ENCODE results near the gene PIK3R5.
A peak's percentile ranks its signal among the peaks of the same experiment; 100 is the strongest.

The PIK3R5 gene

DNA sequence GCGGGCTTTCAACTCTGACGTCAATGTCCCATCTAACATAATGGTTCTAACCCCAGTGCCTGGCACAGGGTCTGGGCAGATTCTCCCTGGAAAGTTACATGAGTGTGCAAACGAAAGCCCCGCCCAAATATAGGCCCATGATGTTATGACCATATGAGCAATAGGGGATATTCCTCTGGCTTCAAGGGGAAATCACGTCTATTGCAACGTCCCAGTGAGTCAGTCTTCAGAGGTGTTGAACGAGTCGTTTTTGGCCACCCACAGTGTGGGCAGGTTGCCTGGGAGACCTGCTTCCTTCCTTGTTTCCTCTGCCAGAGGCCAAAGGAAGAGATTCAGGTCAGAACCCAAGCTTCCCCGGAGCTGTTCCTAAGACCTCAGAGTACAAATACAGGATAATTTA is 30.3 kb downstream of the PIK3R5 start:
- peaks cover 31% of the 10 kb centered on the region for H3K9me3 Mint-ChIP-seq
- peaks cover 47% of the 10 kb centered on the region for H3K4me1 Mint-ChIP-seq (ENCODE audit: low read depth)
- H3K27ac Mint-ChIP-seq, result peak overlapping the region; percentile 87
- no peaks in the 10 kb centered on the region for H3K27me3 Mint-ChIP-seq (ENCODE audit: low read depth)
- H3K36me3 Mint-ChIP-seq (ENCODE audit: low read depth), result peaks cover 51% of the 10 kb centered on the region
- H3K4me3 Mint-ChIP-seq, result peak overlapping the region; percentile 35

GRCh38 chr17:8934346-8934745 is 31.2 kb downstream of the PIK3R5 start:
- H3K27me3 Mint-ChIP-seq (ENCODE audit: low read depth), result no peaks in the 10 kb centered on the region
- H3K4me3 Mint-ChIP-seq, result no peak overlapping the region
- H3K36me3 Mint-ChIP-seq (ENCODE audit: low read depth), result peaks cover 58% of the 10 kb centered on the region
- H3K27ac Mint-ChIP-seq, result peak overlapping the region; percentile 87
- H3K4me1 Mint-ChIP-seq (ENCODE audit: low read depth), result peaks cover 42% of the 10 kb centered on the region
- H3K9me3 Mint-ChIP-seq, result peaks cover 39% of the 10 kb centered on the region

GRCh38 chr17:8930649-8931048 is 34.9 kb downstream of the PIK3R5 start:
- Mint-ChIP-seq H3K27me3 (ENCODE audit: low read depth) (no peaks in the 10 kb centered on the region), H3K4me3 (no peak overlapping the region), H3K27ac (no peak overlapping the region), H3K4me1 (ENCODE audit: low read depth) (peaks cover 22% of the 10 kb centered on the region), H3K36me3 (ENCODE audit: low read depth) (peaks cover 58% of the 10 kb centered on the region), H3K9me3 (peaks cover 52% of the 10 kb centered on the region)

DNA sequence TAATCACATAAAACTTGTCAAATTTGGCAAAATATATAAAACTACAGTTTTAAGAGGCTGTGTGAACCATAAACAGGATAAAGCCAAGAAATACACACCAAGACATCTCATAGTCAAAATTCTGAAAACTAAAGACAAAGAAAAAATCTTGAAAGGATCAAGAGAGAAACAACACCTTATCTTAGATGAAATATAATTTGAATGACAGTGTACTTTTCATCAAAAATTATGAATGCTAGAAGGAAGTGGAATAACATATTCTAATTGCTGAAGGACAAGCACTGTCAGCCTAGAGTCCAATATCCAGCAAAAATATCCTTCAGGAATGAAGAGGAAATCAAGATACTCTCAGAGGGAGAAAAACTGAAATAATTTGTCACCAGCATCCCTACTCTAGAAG is 37.2 kb downstream of the PIK3R5 start:
- Mint-ChIP-seq H3K4me1 (ENCODE audit: low read depth) (peaks cover 5% of the 10 kb centered on the region), H3K4me3 (no peak overlapping the region), H3K36me3 (ENCODE audit: low read depth) (peaks cover 50% of the 10 kb centered on the region), H3K9me3 (peaks cover 43% of the 10 kb centered on the region), H3K27me3 (ENCODE audit: low read depth) (no peaks in the 10 kb centered on the region), H3K27ac (no peak overlapping the region)

- Mint-ChIP-seq H3K4me1 (ENCODE audit: low read depth) (peaks cover 8% of the 10 kb centered on the region), H3K27me3 (ENCODE audit: low read depth) (no peaks in the 10 kb centered on the region), H3K9me3 (peaks cover 38% of the 10 kb centered on the region), H3K27ac (no peak overlapping the region), H3K36me3 (ENCODE audit: low read depth) (peaks cover 53% of the 10 kb centered on the region), H3K4me3 (no peak overlapping the region)
Measured at GRCh38 chr17:8927395-8927794, 38.1 kb downstream of the PIK3R5 start.

- peaks cover 9% of the 10 kb centered on the region for H3K4me1 Mint-ChIP-seq (ENCODE audit: low read depth)
- no peaks in the 10 kb centered on the region for H3K27me3 Mint-ChIP-seq (ENCODE audit: low read depth)
- no peak overlapping the region for H3K4me3 Mint-ChIP-seq
- peaks cover 31% of the 10 kb centered on the region for H3K9me3 Mint-ChIP-seq
- H3K36me3 Mint-ChIP-seq (ENCODE audit: low read depth), result peaks cover 44% of the 10 kb centered on the region
- no peak overlapping the region for H3K27ac Mint-ChIP-seq
Measured at GRCh38 chr17:8925808-8926207, 39.7 kb downstream of the PIK3R5 start.

DNA sequence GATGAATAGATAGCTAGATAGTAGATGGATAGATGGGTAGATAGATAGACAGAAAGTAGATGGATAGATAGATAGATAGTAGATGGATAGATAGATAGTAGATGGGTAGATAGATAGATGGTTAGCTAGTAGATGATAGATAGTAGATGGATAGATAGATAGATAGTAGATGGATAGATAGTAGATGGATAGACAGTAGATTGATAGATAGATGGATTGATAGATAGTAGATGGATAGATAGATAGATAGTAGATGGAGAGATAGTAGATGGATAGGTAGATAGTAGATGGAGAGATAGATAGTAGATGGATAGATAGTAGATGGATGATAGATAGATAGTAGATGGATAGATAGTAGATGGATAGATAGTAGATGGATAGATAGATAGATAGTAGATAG is 40.4 kb downstream of the PIK3R5 start:
- H3K4me1 Mint-ChIP-seq (ENCODE audit: low read depth), result peaks cover 8% of the 10 kb centered on the region

GRCh38 chr17:8924595-8924994 is 40.9 kb downstream of the PIK3R5 start:
- H3K36me3 Mint-ChIP-seq (ENCODE audit: low read depth), result peaks cover 38% of the 10 kb centered on the region
- peaks cover 24% of the 10 kb centered on the region for H3K9me3 Mint-ChIP-seq
- no peak overlapping the region for H3K4me3 Mint-ChIP-seq
- H3K27ac Mint-ChIP-seq, result no peak overlapping the region
- H3K27me3 Mint-ChIP-seq (ENCODE audit: low read depth), result no peaks in the 10 kb centered on the region
- peaks cover 8% of the 10 kb centered on the region for H3K4me1 Mint-ChIP-seq (ENCODE audit: low read depth)

More for the DNA sequence above, 40.4 kb downstream of the PIK3R5 start:
- H3K27ac Mint-ChIP-seq, result no peak overlapping the region
- H3K9me3 Mint-ChIP-seq, result peaks cover 29% of the 10 kb centered on the region
- no peaks in the 10 kb centered on the region for H3K27me3 Mint-ChIP-seq (ENCODE audit: low read depth)
- peaks cover 40% of the 10 kb centered on the region for H3K36me3 Mint-ChIP-seq (ENCODE audit: low read depth)
- H3K4me3 Mint-ChIP-seq, result no peak overlapping the region

DNA sequence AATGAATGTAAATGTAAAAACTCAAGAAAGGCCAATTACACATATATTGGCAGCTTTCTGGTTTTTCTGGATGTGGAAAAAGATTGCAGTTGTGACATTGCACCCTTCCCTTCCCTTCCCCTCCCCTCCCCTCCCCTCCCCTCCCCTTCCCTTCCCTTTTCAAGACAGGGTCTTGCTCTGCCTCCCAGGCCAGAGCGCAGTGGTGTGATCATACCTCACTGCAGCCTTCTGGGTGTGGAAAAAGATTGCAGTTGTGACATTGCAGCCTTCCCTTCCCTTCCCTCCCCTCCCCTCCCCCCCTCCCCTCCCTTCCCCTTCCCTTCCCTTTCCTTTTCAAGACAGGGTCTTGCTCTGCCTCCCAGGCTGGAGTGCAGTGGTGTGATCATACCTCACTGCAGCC is 41.7 kb downstream of the PIK3R5 start:
- Mint-ChIP-seq H3K4me3 (no peak overlapping the region), H3K9me3 (peaks cover 18% of the 10 kb centered on the region), H3K27me3 (ENCODE audit: low read depth) (no peaks in the 10 kb centered on the region), H3K4me1 (ENCODE audit: low read depth) (peaks cover 9% of the 10 kb centered on the region), H3K36me3 (ENCODE audit: low read depth) (peaks cover 35% of the 10 kb centered on the region), H3K27ac (no peak overlapping the region)

- peaks cover 15% of the 10 kb centered on the region for H3K9me3 Mint-ChIP-seq
- H3K27me3 Mint-ChIP-seq (ENCODE audit: low read depth), result no peaks in the 10 kb centered on the region
- no peak overlapping the region for H3K27ac Mint-ChIP-seq
- H3K4me1 Mint-ChIP-seq (ENCODE audit: low read depth), result peaks cover 9% of the 10 kb centered on the region
- peaks cover 32% of the 10 kb centered on the region for H3K36me3 Mint-ChIP-seq (ENCODE audit: low read depth)
- H3K4me3 Mint-ChIP-seq, result no peak overlapping the region
Measured at GRCh38 chr17:8922928-8923327, 42.6 kb downstream of the PIK3R5 start.

DNA sequence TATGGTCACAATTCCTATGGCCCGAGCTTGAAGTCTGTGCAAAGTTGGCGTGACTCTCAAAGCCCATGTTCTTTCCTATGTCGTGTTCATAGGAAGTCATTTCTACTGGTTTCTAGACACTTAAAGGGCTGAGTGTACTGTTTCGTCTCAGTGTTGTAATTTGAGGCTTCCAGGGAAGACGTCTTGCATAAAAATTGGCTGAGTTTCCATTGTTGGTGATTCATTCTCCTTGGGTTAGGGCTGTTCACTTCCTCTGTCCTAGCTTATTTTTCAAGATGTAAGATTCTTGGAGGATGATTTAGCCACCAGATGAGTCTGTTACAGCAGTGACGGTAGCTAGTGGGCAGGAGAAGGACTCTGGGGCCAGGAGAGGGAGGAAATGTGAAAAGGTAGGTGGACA is 43.1 kb downstream of the PIK3R5 start:
- peaks cover 9% of the 10 kb centered on the region for H3K4me1 Mint-ChIP-seq (ENCODE audit: low read depth)
- peaks cover 12% of the 10 kb centered on the region for H3K9me3 Mint-ChIP-seq
- peaks cover 31% of the 10 kb centered on the region for H3K36me3 Mint-ChIP-seq (ENCODE audit: low read depth)
- H3K27ac Mint-ChIP-seq, result no peak overlapping the region
- H3K4me3 Mint-ChIP-seq, result no peak overlapping the region
- H3K27me3 Mint-ChIP-seq (ENCODE audit: low read depth), result no peaks in the 10 kb centered on the region

DNA sequence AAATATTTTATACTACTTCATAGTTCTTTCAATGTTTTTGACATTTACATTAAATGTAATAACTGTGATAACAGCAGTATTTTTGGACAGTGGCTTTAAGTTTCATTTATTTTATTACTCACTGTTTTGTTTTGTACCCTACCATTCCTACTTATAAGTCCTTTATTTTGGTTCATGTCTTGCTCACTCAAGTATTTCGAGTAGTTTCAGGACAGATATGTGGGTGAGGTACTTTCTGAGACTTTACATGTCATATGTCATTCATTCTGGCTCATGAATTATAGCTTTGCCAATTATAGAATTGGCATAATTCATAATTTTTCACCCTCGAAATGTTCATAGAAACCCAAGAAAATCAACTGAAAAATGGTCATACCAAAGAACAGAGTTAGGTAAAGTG is 44.4 kb downstream of the PIK3R5 start:
- no peaks in the 10 kb centered on the region for H3K27me3 Mint-ChIP-seq (ENCODE audit: low read depth)
- peaks cover 9% of the 10 kb centered on the region for H3K4me1 Mint-ChIP-seq (ENCODE audit: low read depth)
- H3K27ac Mint-ChIP-seq, result no peak overlapping the region
- H3K4me3 Mint-ChIP-seq, result no peak overlapping the region
- H3K9me3 Mint-ChIP-seq, result peaks cover 16% of the 10 kb centered on the region
- H3K36me3 Mint-ChIP-seq (ENCODE audit: low read depth), result peaks cover 30% of the 10 kb centered on the region

DNA sequence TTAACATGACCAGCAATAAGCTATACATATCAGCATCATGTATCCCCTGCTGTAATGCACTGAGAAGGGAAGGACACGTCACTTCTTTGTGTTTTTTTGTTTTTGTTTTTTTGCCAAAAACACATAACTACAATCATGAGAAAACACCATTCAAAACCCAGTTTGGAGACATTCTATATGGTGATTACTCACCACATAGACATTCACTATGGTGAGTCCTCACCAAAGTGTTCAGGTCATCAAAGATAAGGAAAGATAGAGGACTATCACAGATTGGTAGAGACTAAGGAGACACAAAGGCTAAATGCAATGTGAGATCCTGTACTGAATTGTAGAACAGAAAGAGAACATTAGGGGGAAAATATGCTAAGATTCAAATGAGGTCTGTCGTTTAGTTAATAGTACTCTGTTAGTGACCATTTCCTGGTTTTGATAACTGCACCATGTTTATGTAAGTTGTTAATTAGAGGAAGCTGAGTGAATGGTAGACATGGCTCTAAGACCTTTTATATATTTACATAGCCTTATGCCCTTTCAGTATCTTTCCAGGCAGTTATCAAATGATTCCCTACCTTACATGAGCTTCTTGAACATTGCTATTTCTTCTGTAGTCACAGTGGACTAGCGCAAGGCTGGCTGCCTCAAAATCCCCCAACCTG is 46.6 kb downstream of the PIK3R5 start:
- Mint-ChIP-seq H3K4me3 (no peak overlapping the region), H3K27ac (no peak overlapping the region), H3K27me3 (ENCODE audit: low read depth) (no peaks in the 10 kb centered on the region), H3K36me3 (ENCODE audit: low read depth) (peaks cover 38% of the 10 kb centered on the region), H3K4me1 (ENCODE audit: low read depth) (peaks cover 12% of the 10 kb centered on the region), H3K9me3 (peaks cover 16% of the 10 kb centered on the region)

GRCh38 chr17:8916466-8916865 is 49.0 kb downstream of the PIK3R5 start:
- Mint-ChIP-seq H3K27ac (no peak overlapping the region), H3K4me1 (ENCODE audit: low read depth) (peaks cover 6% of the 10 kb centered on the region), H3K9me3 (peaks cover 11% of the 10 kb centered on the region), H3K27me3 (ENCODE audit: low read depth) (no peaks in the 10 kb centered on the region), H3K36me3 (ENCODE audit: low read depth) (peaks cover 39% of the 10 kb centered on the region), H3K4me3 (no peak overlapping the region)

- no peaks in the 10 kb centered on the region for H3K27me3 Mint-ChIP-seq (ENCODE audit: low read depth)
- no peak overlapping the region for H3K4me3 Mint-ChIP-seq
- peaks cover 5% of the 10 kb centered on the region for H3K4me1 Mint-ChIP-seq (ENCODE audit: low read depth)
- peaks cover 40% of the 10 kb centered on the region for H3K36me3 Mint-ChIP-seq (ENCODE audit: low read depth)
- H3K9me3 Mint-ChIP-seq, result peaks cover 11% of the 10 kb centered on the region
- no peak overlapping the region for H3K27ac Mint-ChIP-seq
Measured at GRCh38 chr17:8914554-8914953, 51.0 kb downstream of the PIK3R5 start.

GRCh38 chr17:8913879-8914278 is 51.6 kb downstream of the PIK3R5 start:
- peaks cover 43% of the 10 kb centered on the region for H3K36me3 Mint-ChIP-seq (ENCODE audit: low read depth)
- no peaks in the 10 kb centered on the region for H3K27me3 Mint-ChIP-seq (ENCODE audit: low read depth)
- no peak overlapping the region for H3K27ac Mint-ChIP-seq
- peaks cover 4% of the 10 kb centered on the region for H3K4me1 Mint-ChIP-seq (ENCODE audit: low read depth)
- H3K4me3 Mint-ChIP-seq, result no peak overlapping the region
- H3K9me3 Mint-ChIP-seq, result peaks cover 10% of the 10 kb centered on the region
